Spleen (tissue), 11 donors: Measurements from ENCODE around the gene RIT1. TPM values are rescaled to one million over a fixed set of nuclear protein-coding genes. Genes with fewer than 3 reads are reported as not detected.

ENCODE experiments used
- DNase-seq: peaks from one replicate; pipeline ENCODE4 v3.0.0-alpha.2; 2020
- H3K27ac ChIP-seq, 8 donors: fragments of 200-600 bp; sonication (generic) in 7 of 8; 1 replicate in 4 of 8; 2 replicates in 4 of 8; pipeline versions ENCODE4 v1.5.0 to v1.8.0; 2016 to 2021; ENCODE audit warnings: inconsistent platforms in 4 of 8, mild to moderate bottlenecking in 4 of 8, moderate library complexity in 1 of 8
- H3K27me3 ChIP-seq, 7 donors: fragments of 200-600 bp; sonication (generic) in 6 of 7; replicated peaks in 1 of 7; 1 replicate in 4 of 7; 2 replicates in 3 of 7; pipeline versions ENCODE4 v1.5.0 to v1.8.0; 2016 to 2021; ENCODE audit warnings: inconsistent platforms in 3 of 7, mild to moderate bottlenecking in 1 of 7
- H3K36me3 ChIP-seq, 6 donors: fragments of 200-600 bp; sonication (generic) in 5 of 6; 1 replicate in 4 of 6; 2 replicates in 2 of 6; pipeline versions ENCODE4 v1.5.0 to v1.8.0; 2016 to 2021; ENCODE audit warnings: inconsistent platforms in 2 of 6
- H3K4me1 ChIP-seq, 6 donors: fragments of 200-600 bp; sonication (generic) in 5 of 6; 1 replicate in 3 of 6; 2 replicates in 3 of 6; pipeline versions ENCODE4 v1.5.0 to v1.8.0; 2016 to 2021; ENCODE audit warnings: inconsistent platforms in 3 of 6
- H3K4me3 ChIP-seq, 8 donors: fragments of 200-600 bp; sonication (generic) in 7 of 8; 1 replicate in 4 of 8; 2 replicates in 4 of 8; pipeline versions ENCODE4 v1.5.0 to v1.8.0; 2016 to 2021; ENCODE audit warnings: inconsistent platforms in 4 of 8, mild to moderate bottlenecking in 4 of 8, moderate library complexity in 2 of 8
- H3K9me3 ChIP-seq, 8 donors: fragments of 200-600 bp; sonication (generic) in 7 of 8; 1 replicate in 4 of 8; 2 replicates in 4 of 8; pipeline versions ENCODE4 v1.5.0 to v1.8.0; 2016 to 2021; ENCODE audit warnings: inconsistent platforms in 4 of 8
- CTCF ChIP-seq, 11 experiments: fragments of 200-600 bp in 7 of 11; fragments of 450-650 bp in 4 of 11; sonication (generic) in 4 of 11; IDR thresholded peaks in 8 of 11; conservative IDR thresholded peaks in 3 of 11; 1 replicate in 7 of 11; 2 replicates in 4 of 11; pipeline versions ENCODE4 v1.4.0 to v1.8.0; 2016 to 2021; ENCODE audit warnings: antibody characterized with exemption in 11 of 11, inconsistent platforms in 4 of 11, mild to moderate bottlenecking in 1 of 11
- POLR2A ChIP-seq, 3 donors: fragments of 450-650 bp; IDR thresholded peaks; one replicate each; pipeline ENCODE4 v1.5.1; 2017; ENCODE audit warnings: antibody characterized with exemption in 3 of 3, mild to moderate bottlenecking in 1 of 3
- POLR2AphosphoS5 ChIP-seq, 3 donors: sonication (generic); formaldehyde crosslinking; IDR thresholded peaks; one replicate each; pipeline ENCODE4 v1.5.1; 2017; ENCODE audit warnings: antibody characterized with exemption in 3 of 3
- WGBS, 5 donors: extraction: QIAGEN DNeasy Blood & Tissue Kit in 3 of 5; methylation state at CpG; one replicate each; pipeline versions ENCODE4 v1.1.5 to v1.1.7; 2013 to 2018; 5-methylcytosine and 5-hydroxymethylcytosine counted together
- intact Hi-C: fragments of 100-400 bp; cut with DNase I; formaldehyde crosslinking; loops from one replicate; pipeline ENCODE4 v1.15.0; 2023; ENCODE audit warnings: low total_unique reads
- polyA plus RNA-seq, 3 donors: library from polyadenylated mRNA; stranded (reverse); fragments of 200-250 nt; gene quantifications; one replicate each; pipeline ENCODE4 v1.2.1, GENCODE V29; 2013
- total RNA-seq, 7 donors: library from RNA; depleted of rRNA in 3 of 7; stranded (reverse); fragments of >200 nt in 3 of 7; fragmentation: NEBNext Ultra II Directional in 4 of 7; extraction: Animal tissue kit (Norgen Biotek cat#: 25700) in 4 of 7; gene quantifications; one replicate each; pipeline versions ENCODE4 v1.1.0 to v1.2.1, GENCODE V29; 2016 to 2021
- donor health status: healthy with polysubstance abuse.
- donor health status: DM: no; HTN: no; CAD: no; lungs with moderate emphysema.
- donor health status: DM: no; HTN: no; CAD: no.
- donor health status: Bipolar disorder and iron deficiency.
- donor health status: healthy.
- donor health status: DM: no; HTN: no; CAD: no.
- donor health status: DM: yes; HTN: yes; CAD: no.

Gene RIT1
- total and polyA plus RNA-seq, 10 donors = 9.0 to 66.2 (median 51.0) TPM

- intact Hi-C loops = no loop called here
- TF ChIP-seq POLR2AphosphoS5 (IDR thresholded peaks at IDR 0.05) (no peak), CTCF (IDR thresholded peaks at IDR 0.05 in 8 of 11, conservative IDR thresholded peaks at IDR 0.05 in 3 of 11) (no peak), POLR2A (IDR thresholded peaks at IDR 0.05) (no peak)
- no peaks in the 10 kb centered on the region for H3K27me3 ChIP-seq
- DNase-seq = no peak
- peaks cover 0 to 20% (median 14%) of the 10 kb centered on the region in 6 donors for H3K4me1 ChIP-seq
- no peaks in the 10 kb centered on the region for H3K9me3 ChIP-seq
- WGBS, 5 donors = 63 to 83% (median 77%) methylated on average over 3 of the region's 3 CpGs
- H3K27ac ChIP-seq = peak overlapping the region in 7 of 8 donors; percentile 67 to 79 (median 72)
- no peak overlapping the region for H3K4me3 ChIP-seq
- peaks cover 0 to 27% (median 19%) of the 10 kb centered on the region in 6 donors for H3K36me3 ChIP-seq
These were observed 18.4 kb downstream of the RIT1 start for GRCh38 chr1:155892796-155893195.

GRCh38 chr1:155890251-155890650 is 20.9 kb downstream of the RIT1 start:
- TF ChIP-seq POLR2AphosphoS5 (IDR thresholded peaks at IDR 0.05) (no peak), CTCF (IDR thresholded peaks at IDR 0.05 in 8 of 11, conservative IDR thresholded peaks at IDR 0.05 in 3 of 11) (no peak), POLR2A (IDR thresholded peaks at IDR 0.05) (no peak)
- Histone ChIP-seq H3K27ac (no peak overlapping the region), H3K4me1 (peaks cover 0 to 20% (median 14%) of the 10 kb centered on the region in 6 donors), H3K4me3 (no peak overlapping the region), H3K9me3 (no peaks in the 10 kb centered on the region), H3K27me3 (no peaks in the 10 kb centered on the region), H3K36me3 (peaks cover 0 to 3% (median 0%) of the 10 kb centered on the region in 6 donors)
- WGBS, 5 donors = 57 to 81% (median 62%) methylated on average over 3 of the region's 3 CpGs
- intact Hi-C loops = no loop called here
- no peak for DNase-seq

- Histone ChIP-seq H3K9me3 (no peaks in the 10 kb centered on the region), H3K4me3 (no peak overlapping the region), H3K27ac (no peak overlapping the region), H3K27me3 (no peaks in the 10 kb centered on the region), H3K36me3 (peaks cover 0 to 3% (median 0%) of the 10 kb centered on the region in 6 donors), H3K4me1 (peaks cover 0 to 20% (median 14%) of the 10 kb centered on the region in 6 donors)
- no peak for DNase-seq
- 83 to 90% (median 85%) methylated on average over 2 of the region's 2 CpGs for WGBS, 5 donors
- intact Hi-C loops = no loop called here
- no peak for TF ChIP-seq CTCF (IDR thresholded peaks at IDR 0.05 in 8 of 11, conservative IDR thresholded peaks at IDR 0.05 in 3 of 11)
- TF ChIP-seq POLR2A (IDR thresholded peaks at IDR 0.05) = no peak
- no peak for TF ChIP-seq POLR2AphosphoS5 (IDR thresholded peaks at IDR 0.05)
These were observed 21.6 kb downstream of the RIT1 start for GRCh38 chr1:155889566-155889965.

GRCh38 chr1:155888481-155888880 is 22.7 kb downstream of the RIT1 start:
- WGBS, 5 donors = 93 to 100% (median 95%) methylated on average over 5 of the region's 5 CpGs
- H3K27me3 ChIP-seq = no peaks in the 10 kb centered on the region
- H3K27ac ChIP-seq = no peak overlapping the region
- peaks cover 0 to 3% (median 0%) of the 10 kb centered on the region in 6 donors for H3K36me3 ChIP-seq
- H3K4me3 ChIP-seq = no peak overlapping the region
- H3K4me1 ChIP-seq = peaks cover 0 to 9% (median 6%) of the 10 kb centered on the region in 6 donors
- no peaks in the 10 kb centered on the region for H3K9me3 ChIP-seq
- intact Hi-C loops = no loop called here
- TF ChIP-seq CTCF (IDR thresholded peaks at IDR 0.05 in 8 of 11, conservative IDR thresholded peaks at IDR 0.05 in 3 of 11) (no peak), POLR2A (IDR thresholded peaks at IDR 0.05) (no peak), POLR2AphosphoS5 (IDR thresholded peaks at IDR 0.05) (no peak)
- no peak for DNase-seq
